RWPE2 (cell line): ENCODE results near the gene NLRP10.

ENCODE experiments used
- ATAC-seq: fragments of 200-7000 bp; cut with Tn5 transposase; 3 replicates; pipeline ENCODE4 v1.9.1; 2021; ENCODE audit warnings: low read depth
- DNase-seq: peaks from one replicate; pipeline ENCODE4 v3.0.0-alpha.2; 2020; ENCODE audit warnings: low spot score
- H3K27ac ChIP-seq: fragments of 450-650 bp; 2 replicates; pipeline ENCODE4 v1.5.1; 2017; ENCODE audit warnings: mild to moderate bottlenecking; ENCODE audit not compliant: poor library complexity, severe bottlenecking
- H3K27me3 ChIP-seq: fragments of 250-450 bp; sonication (Bioruptor Pico); 2 replicates; pipeline ENCODE4 v1.5.1; 2021; ENCODE audit warnings: mild to moderate bottlenecking, moderate library complexity; ENCODE audit not compliant: insufficient read depth, poor library complexity, severe bottlenecking
- H3K36me3 ChIP-seq: fragments of 250-450 bp; sonication (Bioruptor Pico); 2 replicates; pipeline ENCODE4 v1.5.1; 2020; ENCODE audit warnings: low read depth, mild to moderate bottlenecking, moderate library complexity
- H3K4me1 ChIP-seq: fragments of 250-450 bp; sonication (Bioruptor Pico); 2 replicates; pipeline ENCODE4 v1.5.1; 2021; ENCODE audit warnings: mild to moderate bottlenecking, moderate library complexity; ENCODE audit not compliant: insufficient read depth, poor library complexity, severe bottlenecking
- H3K4me3 ChIP-seq: fragments of 250-450 bp; sonication (Bioruptor Pico); 2 replicates; pipeline ENCODE4 v1.5.1; 2021; ENCODE audit warnings: mild to moderate bottlenecking, moderate library complexity; ENCODE audit not compliant: severe bottlenecking
- H3K9me3 ChIP-seq: fragments of 250-450 bp; sonication (Bioruptor Pico); 2 replicates; pipeline ENCODE4 v1.5.1; 2021; ENCODE audit warnings: mild to moderate bottlenecking, moderate library complexity; ENCODE audit not compliant: severe bottlenecking
- TF ChIP-seq, protein P1 (sequence below): fragments of 450-650 bp; IDR thresholded peaks from one replicate; pipeline ENCODE4 v1.5.1; 2017; ENCODE audit warnings: mild to moderate bottlenecking, moderate library complexity; ENCODE audit not compliant: poor library complexity, severe bottlenecking

NLRP10 gene

DNA sequence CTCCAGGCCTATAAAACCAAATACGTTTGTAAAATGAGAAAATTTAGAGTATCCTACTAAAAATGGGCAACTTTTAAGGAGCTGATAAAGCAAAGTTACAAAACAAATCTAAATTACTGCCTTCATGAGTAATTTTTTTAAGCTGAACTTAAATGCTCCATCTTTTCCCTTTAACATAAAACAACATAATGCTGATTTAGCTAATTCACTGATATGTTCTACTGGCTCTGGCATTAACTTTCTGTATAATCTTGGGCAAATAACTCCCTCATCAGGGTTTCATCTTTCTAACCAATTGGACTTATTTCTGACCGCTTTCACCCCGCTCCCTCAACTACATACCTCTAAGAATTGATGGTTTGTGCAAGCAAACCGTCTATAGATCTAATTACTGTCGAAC is 24.1 kb downstream of the NLRP10 start:
- H3K9me3 ChIP-seq = peaks cover 6% of the 10 kb centered on the region
- DNase-seq (no peak), ATAC-seq (no peak)
- H3K4me3 ChIP-seq = no peak overlapping the region
- no peaks in the 10 kb centered on the region for H3K27me3 ChIP-seq
- no peak overlapping the region for H3K27ac ChIP-seq
- H3K36me3 ChIP-seq = no peaks in the 10 kb centered on the region
- TF ChIP-seq, protein P1, sequence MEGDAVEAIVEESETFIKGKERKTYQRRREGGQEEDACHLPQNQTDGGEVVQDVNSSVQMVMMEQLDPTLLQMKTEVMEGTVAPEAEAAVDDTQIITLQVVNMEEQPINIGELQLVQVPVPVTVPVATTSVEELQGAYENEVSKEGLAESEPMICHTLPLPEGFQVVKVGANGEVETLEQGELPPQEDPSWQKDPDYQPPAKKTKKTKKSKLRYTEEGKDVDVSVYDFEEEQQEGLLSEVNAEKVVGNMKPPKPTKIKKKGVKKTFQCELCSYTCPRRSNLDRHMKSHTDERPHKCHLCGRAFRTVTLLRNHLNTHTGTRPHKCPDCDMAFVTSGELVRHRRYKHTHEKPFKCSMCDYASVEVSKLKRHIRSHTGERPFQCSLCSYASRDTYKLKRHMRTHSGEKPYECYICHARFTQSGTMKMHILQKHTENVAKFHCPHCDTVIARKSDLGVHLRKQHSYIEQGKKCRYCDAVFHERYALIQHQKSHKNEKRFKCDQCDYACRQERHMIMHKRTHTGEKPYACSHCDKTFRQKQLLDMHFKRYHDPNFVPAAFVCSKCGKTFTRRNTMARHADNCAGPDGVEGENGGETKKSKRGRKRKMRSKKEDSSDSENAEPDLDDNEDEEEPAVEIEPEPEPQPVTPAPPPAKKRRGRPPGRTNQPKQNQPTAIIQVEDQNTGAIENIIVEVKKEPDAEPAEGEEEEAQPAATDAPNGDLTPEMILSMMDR = no peak
- H3K4me1 ChIP-seq = no peaks in the 10 kb centered on the region

DNA sequence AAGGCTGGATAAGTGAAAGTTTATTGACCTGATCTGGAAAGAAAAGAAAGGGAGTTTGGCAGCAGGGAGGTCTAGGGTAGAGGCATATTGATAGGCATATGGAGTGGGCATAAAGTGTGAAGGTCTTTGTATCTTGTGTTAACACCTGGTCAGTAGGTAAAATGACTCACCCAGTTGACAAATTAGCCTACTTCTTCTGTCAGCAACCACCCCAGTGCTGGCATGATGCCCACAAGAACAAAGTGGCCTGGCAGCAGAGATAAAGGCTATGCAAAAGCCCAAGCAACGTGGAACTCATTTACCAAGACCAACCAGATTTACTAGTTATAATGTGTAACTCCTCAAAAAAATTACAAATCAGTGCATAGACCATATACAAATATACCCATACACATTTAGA is 28.6 kb downstream of the NLRP10 start:
- no peak overlapping the region for H3K27ac ChIP-seq
- H3K9me3 ChIP-seq = no peaks in the 10 kb centered on the region
- H3K36me3 ChIP-seq = no peaks in the 10 kb centered on the region
- TF ChIP-seq, protein P1 = no peak
- H3K4me3 ChIP-seq = no peak overlapping the region
- H3K4me1 ChIP-seq = no peaks in the 10 kb centered on the region
- DNase-seq = no peak
- ATAC-seq = peak; percentile 66
- no peaks in the 10 kb centered on the region for H3K27me3 ChIP-seq

DNA sequence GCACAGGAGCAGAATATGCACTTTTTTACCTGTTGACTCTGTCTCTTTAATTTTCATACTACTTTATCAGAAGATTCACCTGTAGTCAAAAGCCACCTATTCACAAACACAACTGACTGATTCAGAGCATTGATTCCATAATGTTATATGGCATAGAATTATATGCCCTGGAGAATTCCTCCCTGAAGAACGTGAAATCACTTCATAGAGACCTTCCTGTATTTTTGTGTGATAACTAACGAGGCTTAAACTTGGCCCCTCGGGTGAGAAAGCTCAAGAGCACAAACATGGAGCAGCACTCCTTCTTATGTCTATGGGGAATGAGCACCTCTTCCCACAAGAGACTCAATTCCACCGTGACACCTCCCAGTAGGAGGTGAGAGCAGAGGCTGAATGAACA is 34.1 kb downstream of the NLRP10 start, which contains the start of gene OR10A6:
TSS of gene OR10A6 (minus strand) at position 101 of the 400 bp plus-strand sequence. CDS start 2,606 bp downstream, outside the sequence.
- H3K36me3 ChIP-seq = no peaks in the 10 kb centered on the region
- DNase-seq = no peak
- no peak within 1 kb of the TSS for H3K4me3 ChIP-seq
- no peaks in the 10 kb centered on the region for H3K4me1 ChIP-seq
- TF ChIP-seq, protein P1 = no peak
- ATAC-seq = no peak
- no peaks in the 10 kb centered on the region for H3K9me3 ChIP-seq
- H3K27me3 ChIP-seq = no peaks in the 10 kb centered on the region
- H3K27ac ChIP-seq = no peak within 1 kb of the TSS

DNA sequence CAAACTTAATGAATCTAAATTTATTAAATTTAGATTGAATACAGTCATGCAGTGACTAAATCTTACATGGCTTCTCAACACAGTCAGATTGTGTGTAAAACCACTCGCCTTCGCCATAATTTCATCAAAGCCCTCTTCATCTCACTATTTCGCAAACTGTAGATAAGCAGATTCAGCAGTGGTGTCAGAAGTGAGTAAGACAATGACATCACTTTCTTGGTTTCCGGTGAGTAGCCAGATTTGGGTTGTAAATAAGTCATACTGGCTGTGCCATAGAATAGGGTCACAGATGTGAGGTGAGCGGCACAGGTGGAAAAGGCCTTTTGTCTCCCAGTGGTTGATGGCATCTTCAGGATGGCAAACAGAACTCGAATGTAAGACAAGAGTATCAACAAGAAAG is 37.6 kb downstream of the NLRP10 start:
- no peaks in the 10 kb centered on the region for H3K36me3 ChIP-seq
- H3K4me1 ChIP-seq = no peaks in the 10 kb centered on the region
- no peak overlapping the region for H3K4me3 ChIP-seq
- no peak overlapping the region for H3K27ac ChIP-seq
- TF ChIP-seq, protein P1 = no peak
- no peaks in the 10 kb centered on the region for H3K27me3 ChIP-seq
- no peak; the same call in 2 of the 3 replicates for ATAC-seq
- DNase-seq = no peak
- no peaks in the 10 kb centered on the region for H3K9me3 ChIP-seq

DNA sequence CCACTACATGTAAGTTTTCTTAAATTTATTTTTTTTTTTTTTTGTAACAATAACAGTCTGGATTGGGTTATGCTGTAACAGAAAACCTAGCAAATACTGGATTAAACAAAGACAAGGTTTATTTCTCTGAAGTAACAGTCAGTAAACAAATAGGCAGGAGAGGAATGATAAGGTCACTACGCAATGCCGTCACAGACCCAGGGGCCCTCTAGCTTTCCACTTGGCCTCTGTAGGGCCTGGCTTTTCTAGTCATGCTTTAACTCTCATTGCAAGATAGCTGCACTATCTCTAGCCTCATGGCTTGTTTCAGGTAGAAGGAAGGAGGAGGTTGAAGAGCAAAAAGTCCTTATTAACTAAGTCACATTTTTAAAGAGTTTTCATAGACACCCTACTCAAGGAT is 40.7 kb downstream of the NLRP10 start:
- no peaks in the 10 kb centered on the region for H3K9me3 ChIP-seq
- TF ChIP-seq, protein P1 = no peak
- no peaks in the 10 kb centered on the region for H3K36me3 ChIP-seq
- DNase-seq = no peak
- H3K4me1 ChIP-seq = no peaks in the 10 kb centered on the region
- no peak overlapping the region for H3K4me3 ChIP-seq
- no peaks in the 10 kb centered on the region for H3K27me3 ChIP-seq
- no peak overlapping the region for H3K27ac ChIP-seq
- ATAC-seq = no peak
